H1 (cell line): ENCODE results near the gene PAXX. TPM values are rescaled to one million over a fixed set of nuclear protein-coding genes. Genes with fewer than 3 reads are reported as not detected.

Source experiments
- CTCF ChIA-PET: fragments of 300-600 bp; sonication (Branson Sonifier 250); formaldehyde crosslinking; loops from one replicate; lab custom pipeline; 2021; ENCODE audit not compliant: partially characterized antibody; lab: Charles Lee
- POLR2A ChIA-PET: fragments of 300-600 bp; sonication (Branson Sonifier 250); formaldehyde crosslinking; loops from one replicate; lab custom pipeline; 2021; ENCODE audit warnings: inconsistent platforms; ENCODE audit not compliant: partially characterized antibody; lab: Charles Lee
- DNase-seq, 2 experiments: peaks; one replicate each; pipeline versions ENCODE4 v3.0.0 to v3.0.0-alpha.2; 2010 to 2022; ENCODE audit warnings: low spot score in 2 of 2, low read depth in 1 of 2, mixed read lengths in 1 of 2
- FAIRE-seq: peaks from 2 replicates; lab custom pipeline; 2011; peaks lifted over from hg19 to GRCh38; lab: Jason Lieb, UNC
- H2AFZ ChIP-seq: 2 replicates; pipeline ENCODE4 v1.8.1; 2012; ENCODE audit warnings: low read length, inconsistent platforms
- H2AK5ac ChIP-seq: 2 replicates; pipeline ENCODE4 v1.6.1; 2013; ENCODE audit warnings: low read depth, low read length
- H2BK120ac ChIP-seq: replicated peaks from 2 replicates; pipeline ENCODE3; 2013; ENCODE audit warnings: low read depth, low read length, inconsistent platforms
- H2BK12ac ChIP-seq: 2 replicates; pipeline ENCODE4 v1.6.1; 2013; ENCODE audit warnings: low read depth, low read length
- H2BK15ac ChIP-seq: 2 replicates; pipeline ENCODE4 v1.6.1; 2013; ENCODE audit warnings: low read length
- H2BK20ac ChIP-seq: 2 replicates; pipeline ENCODE4 v1.6.1; 2013; ENCODE audit warnings: low read length
- H2BK5ac ChIP-seq: 2 replicates; pipeline ENCODE4 v1.6.1; 2013; ENCODE audit warnings: low read depth, low read length
- H3K14ac ChIP-seq: 2 replicates; pipeline ENCODE4 v1.6.1; 2013; ENCODE audit warnings: inconsistent platforms; ENCODE audit not compliant: insufficient read length
- H3K18ac ChIP-seq: 2 replicates; pipeline ENCODE4 v1.6.1; 2013; ENCODE audit warnings: low read length; ENCODE audit errors: extremely low read depth
- H3K23ac ChIP-seq: 2 replicates; pipeline ENCODE4 v1.6.1; 2013; ENCODE audit warnings: inconsistent platforms; ENCODE audit not compliant: insufficient read length
- H3K23me2 ChIP-seq: 2 replicates; pipeline ENCODE4 v1.6.1; 2013; ENCODE audit warnings: low read depth, low read length
- H3K27ac ChIP-seq: 2 replicates; pipeline ENCODE4 v1.6.1; 2011; ENCODE audit warnings: low read depth, low read length, inconsistent platforms
- H3K27me3 ChIP-seq, 4 experiments: replicated peaks in 1 of 4; 1 replicate in 1 of 4; 2 replicates in 3 of 4; pipeline versions ENCODE4 v1.6.1 to v1.8.1; 2011 to 2013; ENCODE audit warnings: low read length in 3 of 4, mild to moderate bottlenecking in 3 of 4, inconsistent platforms in 2 of 4, mixed read lengths in 2 of 4, moderate library complexity in 1 of 4; ENCODE audit not compliant: control insufficient read depth in 3 of 4, insufficient read depth in 3 of 4; ENCODE audit errors: extremely low read depth in 1 of 4
- H3K36me3 ChIP-seq, 4 experiments: 2 replicates each; pipeline versions ENCODE4 v1.6.1 to v1.8.1; 2011 to 2013; ENCODE audit warnings: mild to moderate bottlenecking in 4 of 4, low read length in 3 of 4, moderate library complexity in 2 of 4, control low read depth in 1 of 4, inconsistent platforms in 1 of 4; ENCODE audit not compliant: insufficient read depth in 4 of 4, control insufficient read depth in 2 of 4
- H3K4ac ChIP-seq: replicated peaks from 2 replicates; pipeline ENCODE3; 2013; ENCODE audit warnings: low read length, low read depth, mixed read lengths, inconsistent platforms; ENCODE audit not compliant: insufficient read length
- H3K4me1 ChIP-seq, 4 experiments: replicated peaks in 1 of 4; 1 replicate in 1 of 4; 2 replicates in 3 of 4; pipeline versions ENCODE4 v1.6.1 to v1.8.1; 2011 to 2013; ENCODE audit warnings: low read length in 3 of 4, inconsistent platforms in 2 of 4, mixed read lengths in 1 of 4; ENCODE audit not compliant: insufficient read depth in 4 of 4, control insufficient read depth in 3 of 4
- H3K4me2 ChIP-seq, 2 experiments: 2 replicates each; pipeline versions ENCODE4 v1.6.1 to v1.8.1; 2011 to 2013; ENCODE audit warnings: low read depth in 2 of 2, low read length in 2 of 2, control low read depth in 1 of 2, inconsistent platforms in 1 of 2, mild to moderate bottlenecking in 1 of 2; ENCODE audit not compliant: insufficient read depth in 1 of 2
- H3K4me3 ChIP-seq, 4 experiments: fragments of 200-600, 300-600 bp in 1 of 4; sonication (generic), shearing (Covaris generic), sonication (Bioruptor Twin) in 1 of 4; 2 replicates each; pipeline versions ENCODE4 v1.5.1 to v1.8.1; 2011 to 2016; ENCODE audit warnings: low read length in 4 of 4, low read depth in 3 of 4, control low read depth in 2 of 4, inconsistent platforms in 2 of 4, mild to moderate bottlenecking in 2 of 4, mixed read lengths in 1 of 4, moderate library complexity in 1 of 4; ENCODE audit not compliant: insufficient read depth in 2 of 4; ENCODE audit errors: extremely low read depth in 1 of 4
- H3K56ac ChIP-seq: replicated peaks from 2 replicates; pipeline ENCODE3; 2013; ENCODE audit warnings: low read depth, mild to moderate bottlenecking, mixed read lengths, low read length, inconsistent platforms; ENCODE audit not compliant: insufficient read length
- H3K79me1 ChIP-seq: 2 replicates; pipeline ENCODE4 v1.6.1; 2013; ENCODE audit warnings: low read depth, low read length, control low read depth
- H3K79me2 ChIP-seq, 2 experiments: 2 replicates each; pipeline versions ENCODE4 v1.6.1 to v1.8.1; 2012 to 2013; ENCODE audit warnings: low read length in 2 of 2, mild to moderate bottlenecking in 2 of 2, inconsistent platforms in 1 of 2; ENCODE audit not compliant: insufficient read depth in 2 of 2, control insufficient read depth in 1 of 2
- H3K9ac ChIP-seq, 4 experiments: replicated peaks in 1 of 4; 1 replicate in 1 of 4; 2 replicates in 3 of 4; pipeline versions ENCODE4 v1.6.1 to v1.8.1; 2011 to 2013; ENCODE audit warnings: low read depth in 3 of 4, low read length in 3 of 4, control low read depth in 2 of 4, mild to moderate bottlenecking in 2 of 4, moderate library complexity in 2 of 4, inconsistent platforms in 1 of 4; ENCODE audit errors: extremely low read depth in 1 of 4
- H3K9me3 ChIP-seq, 2 experiments: 2 replicates each; pipeline versions ENCODE4 v1.6.1 to v1.8.1; 2012 to 2013; ENCODE audit warnings: mild to moderate bottlenecking in 2 of 2, moderate library complexity in 2 of 2, control low read depth in 1 of 2, inconsistent platforms in 1 of 2, low read depth in 1 of 2, low read length in 1 of 2, mixed read lengths in 1 of 2; ENCODE audit not compliant: insufficient read depth in 2 of 2
- H4K20me1 ChIP-seq, 2 experiments: replicated peaks in 1 of 2; 2 replicates each; pipeline versions ENCODE3 to v1.8.1; 2011 to 2013; ENCODE audit warnings: inconsistent platforms in 2 of 2, low read length in 2 of 2, mild to moderate bottlenecking in 1 of 2; ENCODE audit not compliant: insufficient read depth in 2 of 2, control insufficient read depth in 1 of 2
- H4K5ac ChIP-seq: 2 replicates; pipeline ENCODE4 v1.6.1; 2013; ENCODE audit warnings: low read length, low read depth, mixed read lengths, inconsistent platforms; ENCODE audit not compliant: insufficient read length
- H4K8ac ChIP-seq: 2 replicates; pipeline ENCODE4 v1.8.0; 2013; ENCODE audit warnings: mild to moderate bottlenecking, moderate library complexity, low read length, inconsistent platforms; ENCODE audit not compliant: insufficient read depth; ENCODE audit errors: extremely low read depth
- H4K91ac ChIP-seq: replicated peaks from 2 replicates; pipeline ENCODE3; 2013; ENCODE audit warnings: low read length, mixed read lengths, inconsistent platforms; ENCODE audit not compliant: insufficient read length
- CHD2 ChIP-seq: IDR thresholded peaks from 2 replicates; pipeline ENCODE4 v1.6.1; 2012; ENCODE audit warnings: low read length, improper control_type of control experiment
- HDAC2 ChIP-seq, 2 experiments: fragments of 300-600 bp in 1 of 2; sonication (generic) in 1 of 2; IDR thresholded peaks; 2 replicates each; pipeline ENCODE4 v1.6.1; 2011 to 2012; ENCODE audit warnings: low read depth in 2 of 2, low read length in 2 of 2, mild to moderate bottlenecking in 2 of 2, moderate library complexity in 2 of 2, borderline replicate concordance in 1 of 2, inconsistent platforms in 1 of 2
- JUND ChIP-seq: IDR thresholded peaks from 2 replicates; pipeline ENCODE4 v1.6.1; 2011; ENCODE audit warnings: mild to moderate bottlenecking, improper control_type of control experiment, low read length
- SAP30 ChIP-seq: fragments of 300-600 bp; sonication (generic); IDR thresholded peaks from 2 replicates; pipeline ENCODE4 v1.7.1; 2012; ENCODE audit warnings: low read length, moderate library complexity, mild to moderate bottlenecking, inconsistent platforms; ENCODE audit not compliant: insufficient read depth, insufficient replicate concordance
- SIX5 ChIP-seq: IDR thresholded peaks from 2 replicates; pipeline ENCODE4 v1.6.1; 2011; ENCODE audit warnings: mild to moderate bottlenecking, low read depth, low read length
- YY1 ChIP-seq: IDR thresholded peaks from 2 replicates; pipeline ENCODE4 v1.6.1; 2011; ENCODE audit warnings: low read depth, mild to moderate bottlenecking, low read length
- WGBS, 2 experiments: shearing (Covaris generic) in 1 of 2; methylation state at CpG; one replicate each; pipeline versions ENCODE4 v1.1.6 to v1.1.7; 2013 to 2015; ENCODE audit warnings: low lambda C conversion rate in 2 of 2, mixed read lengths in 2 of 2, inconsistent platforms in 1 of 2, low coverage in 1 of 2, missing lambda C conversion rate in 1 of 2; ENCODE audit not compliant: insufficient replicate concordance in 2 of 2, insufficient coverage in 1 of 2, insufficient read length in 1 of 2; ENCODE audit errors: extremely low coverage in 1 of 2, missing lambda C conversion rate in 1 of 2; 5-methylcytosine and 5-hydroxymethylcytosine counted together
- polyA plus RNA-seq, 7 experiments: library from polyadenylated mRNA; depleted of rRNA in 3 of 7; stranded (reverse) in 5 of 7; unstranded in 2 of 7; fragments of >200 nt in 5 of 7; fragments of 200-250 nt in 2 of 7; gene quantifications; 1 replicate in 5 of 7; 2 replicates in 1 of 7; 4 replicates in 1 of 7; pipeline versions ENCODE4 v1.2.1 to v1.2.3, GENCODE V29; 2011 to 2013; ENCODE audit warnings: missing spikeins in 2 of 7, mixed read lengths in 2 of 7
- total RNA-seq: library from RNA; stranded (reverse); fragmentation: NEBNext Ultra II Directional; extraction: Animal tissue kit (Norgen Biotek cat#: 25700); gene quantifications from 2 replicates; pipeline ENCODE4 v1.2.1, GENCODE V29; 2021

Gene PAXX
- total and polyA plus RNA-seq, 2 of the 8 experiments (the other 6 are each of a cell fraction or from before 2014, with no cell fraction given), result 43.4 to 45.9 TPM

DNA sequence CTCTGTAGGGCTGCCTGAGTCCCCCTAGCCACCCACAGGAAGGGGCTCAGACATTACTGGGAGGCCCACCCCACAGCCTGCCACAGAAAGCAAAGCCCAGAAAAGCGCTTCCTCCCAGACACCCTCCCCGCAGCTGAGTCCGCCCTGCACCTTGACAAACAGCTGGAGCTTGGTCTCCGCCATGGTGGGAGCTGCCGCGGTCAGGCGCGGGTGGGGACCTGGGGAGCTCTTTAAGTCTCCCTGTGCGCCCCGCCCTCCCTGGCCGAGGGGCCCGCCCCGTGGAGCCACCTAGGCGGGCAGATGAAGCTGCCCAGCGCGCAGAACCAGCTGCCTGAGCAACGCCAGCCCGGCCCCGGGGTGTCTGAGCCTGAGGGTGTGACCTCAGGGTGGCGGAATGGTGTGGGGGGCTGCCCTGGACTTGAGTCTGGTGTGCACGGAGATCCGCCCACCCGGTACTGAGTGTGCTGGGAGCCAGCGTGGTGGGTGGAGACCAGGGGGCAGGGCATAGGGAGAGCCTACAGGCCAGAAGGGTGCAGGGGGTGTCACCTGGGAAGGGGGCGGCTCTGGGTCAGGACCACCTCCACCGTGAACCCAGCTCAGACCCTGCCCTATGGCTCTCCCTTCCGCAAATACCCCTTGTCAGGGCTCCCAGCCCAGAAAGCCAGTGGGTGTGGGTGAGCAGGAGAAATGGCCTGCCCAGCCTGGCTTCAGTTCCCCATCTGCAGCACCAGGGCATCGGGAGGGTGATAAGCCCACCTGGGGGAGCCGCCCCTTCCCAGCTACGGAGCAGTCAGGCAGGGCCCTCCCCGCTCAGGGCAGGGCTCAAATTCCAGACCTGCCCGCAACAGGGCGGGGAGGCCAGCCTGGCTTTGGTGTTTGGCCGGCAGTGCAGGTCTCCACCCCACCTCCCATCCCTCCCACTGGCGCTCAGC lies 4.4 kb downstream of the PAXX start, which contains the start of gene CLIC3:
CLIC3 (minus strand) TSS at position 208 of the 932 bp plus-strand sequence; CDS start at position 183, 25 bp downstream.
- Histone ChIP-seq H2BK15ac (peak within 1 kb of the TSS; percentile 95; the same call in 1 of the 2 replicates), H3K23me2 (peaks cover 17% of the 10 kb centered on the region), H3K27me3 (no peaks in the 10 kb centered on the region; a peak in 1 of 7 replicates), H2BK12ac (peak within 1 kb of the TSS; percentile 60; the same call in 1 of the 2 replicates), H3K9ac (no peak within 1 kb of the TSS), H3K56ac (no peak within 1 kb of the TSS), H4K20me1 (peaks cover 0 to 2% of the 10 kb centered on the region in 2 experiments), H2AFZ (no peak within 1 kb of the TSS), H3K14ac (no peak within 1 kb of the TSS), H2AK5ac (no peak within 1 kb of the TSS), H4K5ac (no peak within 1 kb of the TSS), H4K8ac (no peak within 1 kb of the TSS), H3K36me3 (peaks cover 0 to 2% (median 0%) of the 10 kb centered on the region in 4 experiments; a peak in 1 of 8 replicates), H2BK120ac (no peak within 1 kb of the TSS), H3K18ac (no peak within 1 kb of the TSS; the same call in 1 of the 2 replicates), H3K23ac (no peak within 1 kb of the TSS), H3K27ac (no peak within 1 kb of the TSS), H3K4me1 (peaks cover 0 to 20% (median 11%) of the 10 kb centered on the region in 4 experiments; a peak in 6 of 7 replicates), H2BK20ac (no peak within 1 kb of the TSS), H3K4ac (no peak within 1 kb of the TSS), H3K4me3 (peak within 1 kb of the TSS in 2 of 4 experiments; percentile 1 to 50; a peak in 3 of 8 replicates), H2BK5ac (peak within 1 kb of the TSS; percentile 35; the same call in 1 of the 2 replicates), H3K79me1 (no peaks in the 10 kb centered on the region), H3K79me2 (no peaks in the 10 kb centered on the region), H4K91ac (peak within 1 kb of the TSS; percentile 41), H3K4me2 (peak within 1 kb of the TSS; percentile 47 to 77), H3K9me3 (no peaks in the 10 kb centered on the region)
- ChIA-PET CTCF (interaction anchor here (1.0 to 5.6 kb wide), 16 partner anchors 9 to 178 kb away, joined by 3 to 29 read pairs (median 4); partner anchors contain the start of genes ABCA2, FUT7, LCNL1 and PTGDS), POLR2A (interaction anchor here (0.8 to 1.4 kb wide), 6 partner anchors 11 to 152 kb away, joined by 3 to 5 read pairs (median 3); no protein-coding TSS in a partner anchor)
- WGBS, 2 experiments, result 27% methylated on average over 33 of the region's 35 CpGs; no CpG with 5 or more reads in 1 of the 2 experiments
- DNase-seq (peak in 1 of 2 experiments; percentile 74), FAIRE-seq (no peak)
- TF ChIP-seq YY1 (no peak), SIX5 (no peak), HDAC2 (IDR thresholded peaks at IDR 0.05; ENCODE audit: borderline replicate concordance in 1 of 2, low read depth in 2 of 2, low read length in 2 of 2) (no peak), JUND (no peak), CHD2 (no peak), SAP30 (no peak)
